Natural killer cell (primary cell): ENCODE data around the gene CERS1. TPM values are rescaled to one million over a fixed set of nuclear protein-coding genes. Genes with fewer than 3 reads are reported as not detected.
"Not testable (repeated sequence)": the region's sequence is repeated elsewhere in the genome, so short reads cannot be mapped to it uniquely, and the experiment has no call there.

Source experiments
- ATAC-seq, 3 donors: fragments of 150-1000 bp in 2 of 3; fragments of 200-7000 bp in 1 of 3; cut with Tn5 transposase; 1 replicate in 1 of 3; 2 replicates in 2 of 3; pipeline ENCODE4 v1.10.0; 2021; ENCODE audit warnings: mild to moderate bottlenecking in 2 of 3, moderate library complexity in 2 of 3
- DNase-seq, 2 donors: peaks; one replicate each; pipeline versions ENCODE4 v3.0.0 to v3.0.0-alpha.2; 2013 to 2021; ENCODE audit warnings: mixed read lengths in 1 of 2
- H3K27ac ChIP-seq: one replicate; pipeline ENCODE4 v1.5.1; 2013; ENCODE audit warnings: mild to moderate bottlenecking, low read length
- H3K27me3 ChIP-seq: one replicate; pipeline ENCODE4 v1.6.1; 2013; ENCODE audit warnings: low read length; ENCODE audit not compliant: control insufficient read depth, insufficient read depth
- H3K36me3 ChIP-seq: one replicate; pipeline ENCODE4 v1.6.1; 2013; ENCODE audit warnings: low read length; ENCODE audit not compliant: control insufficient read depth, insufficient read depth
- H3K4me1 ChIP-seq: one replicate; pipeline ENCODE4 v1.6.1; 2013; ENCODE audit warnings: low read length; ENCODE audit not compliant: control insufficient read depth, insufficient read depth
- H3K4me3 ChIP-seq: one replicate; pipeline ENCODE4 v1.5.1; 2013; ENCODE audit warnings: low read length
- H3K9me3 ChIP-seq: one replicate; pipeline ENCODE4 v1.6.1; 2013; ENCODE audit warnings: low read length; ENCODE audit not compliant: control insufficient read depth, insufficient read depth
- H3K27ac Mint-ChIP-seq, 2 donors: one replicate each; pipeline ENCODE4 v1.8.0; 2022; ENCODE audit warnings: mild to moderate bottlenecking in 2 of 2, mixed read lengths in 2 of 2, moderate library complexity in 1 of 2
- H3K27me3 Mint-ChIP-seq, 2 donors: one replicate each; pipeline ENCODE4 v1.8.0; 2022; ENCODE audit warnings: low read depth in 2 of 2, mixed read lengths in 2 of 2
- H3K36me3 Mint-ChIP-seq: one replicate; pipeline ENCODE4 v1.8.0; 2022; ENCODE audit warnings: mixed read lengths
- H3K4me1 Mint-ChIP-seq, 2 donors: one replicate each; pipeline ENCODE4 v1.8.0; 2022; ENCODE audit warnings: mixed read lengths in 2 of 2
- H3K4me3 Mint-ChIP-seq: one replicate; pipeline ENCODE4 v1.8.0; 2022; ENCODE audit warnings: mild to moderate bottlenecking, moderate library complexity, mixed read lengths
- H3K9me3 Mint-ChIP-seq, 2 donors: one replicate each; pipeline ENCODE4 v1.8.0; 2022; ENCODE audit warnings: mixed read lengths in 2 of 2
- WGBS: methylation state at CpG from one replicate; pipeline ENCODE4 v1.1.7; 2013; ENCODE audit warnings: missing lambda C conversion rate; ENCODE audit not compliant: insufficient coverage; 5-methylcytosine and 5-hydroxymethylcytosine counted together
- intact Hi-C: fragments of 100-400 bp; cut with micrococcal nuclease; formaldehyde crosslinking; loops from one replicate; pipeline ENCODE4 v1.14.2; 2022
- total RNA-seq, 4 donors: library from RNA; stranded (reverse); fragments of 120-200 nt in 1 of 4; gene quantifications; one replicate each; pipeline versions ENCODE4 v1.2.3 to v1.2.4, GENCODE V29; 2013 to 2022
- TF ChIP-seq, protein P1 (sequence below): fragments of 200-600 bp; IDR thresholded peaks from one replicate; pipeline ENCODE4 v1.8.0; 2022; ENCODE audit warnings: antibody characterized with exemption

Gene CERS1
- total RNA-seq, 3 donors from 2014 or later (not counting 1 experiment from before 2014, with no cell fraction given), result not detected

DNA sequence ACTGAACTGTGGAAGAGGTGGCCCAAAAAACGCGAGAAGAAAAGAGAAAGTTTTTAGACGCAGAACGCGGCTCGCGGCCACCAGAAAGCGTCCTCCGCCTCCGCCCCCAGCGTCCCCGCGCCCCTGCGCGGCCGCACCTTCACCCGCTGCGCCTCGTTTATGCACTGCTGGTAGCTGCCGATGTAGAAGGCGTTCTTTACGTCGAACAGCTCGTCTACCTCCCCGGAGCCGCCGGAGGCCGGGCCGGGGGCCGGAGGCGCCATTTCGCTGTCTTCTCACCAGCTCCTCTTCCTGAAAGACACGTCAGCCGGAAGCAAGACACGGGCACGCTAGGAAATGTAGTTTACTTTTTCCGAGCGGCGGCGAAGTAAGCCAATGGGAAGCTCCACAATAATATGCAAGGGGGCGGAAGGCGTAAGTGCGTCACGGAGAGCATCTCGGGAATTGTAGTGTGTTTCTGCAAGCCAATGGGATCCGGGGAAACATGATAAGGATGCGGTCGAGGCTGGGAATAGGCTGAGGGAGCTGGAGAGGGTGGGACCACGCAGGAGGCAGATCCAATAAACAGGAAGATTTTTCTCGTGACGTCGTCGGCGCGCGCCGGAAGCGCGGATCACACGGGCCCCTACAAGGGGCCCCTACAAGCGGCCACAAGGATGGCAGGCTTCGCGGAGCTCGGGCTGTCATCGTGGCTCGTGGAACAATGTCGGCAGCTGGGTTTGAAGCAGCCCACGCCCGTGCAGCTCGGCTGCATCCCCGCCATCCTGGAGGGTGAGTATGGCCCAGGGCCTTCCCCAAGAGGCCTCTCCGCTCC, 23.3 kb upstream of the CERS1 start, which contains the start of the genes COPE and DDX49:
TSS of gene COPE (minus strand) at position 302 of the 814 bp plus-strand sequence. CDS start at position 263, 39 bp downstream.
TSS of gene DDX49 (plus strand) at position 630 of the 814 bp plus-strand sequence. CDS start at position 657, 27 bp downstream.
- Mint-ChIP-seq H3K27ac (peak within 1 kb of the TSS; percentile 90 to 95), H3K4me1 (peaks cover 31 to 39% of the 10 kb centered on the region in 2 donors)

DNA sequence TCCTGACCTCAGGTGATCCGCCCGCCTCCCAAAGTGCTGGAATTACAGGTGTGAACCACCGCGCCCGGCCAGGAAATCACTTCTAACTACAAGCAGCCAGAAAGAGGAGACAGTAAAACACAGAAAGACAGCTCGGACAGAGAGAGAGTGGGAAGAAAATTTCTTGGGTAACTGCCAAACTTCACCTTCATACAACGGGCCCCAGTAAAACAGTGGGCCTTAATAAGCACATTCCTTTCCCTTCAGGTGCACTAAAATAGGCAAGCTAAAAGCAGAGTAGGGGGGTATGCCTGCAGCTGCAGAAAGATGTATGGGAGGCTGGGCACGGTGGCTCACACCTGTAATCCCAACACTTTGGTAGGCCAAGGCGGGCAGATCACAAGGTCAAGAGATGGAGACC, 21.6 kb upstream of the CERS1 start:
- Histone ChIP-seq H3K36me3 (peaks cover 25% of the 10 kb centered on the region), H3K4me1 (peaks cover 36% of the 10 kb centered on the region)
- intact Hi-C loops, H3K4me3 ChIP-seq, H3K27ac ChIP-seq, H3K9me3 ChIP-seq, H3K9me3 Mint-ChIP-seq, H3K36me3 Mint-ChIP-seq, DNase-seq, H3K27me3 Mint-ChIP-seq, ATAC-seq, H3K27me3 ChIP-seq: not testable (repeated sequence)
- Mint-ChIP-seq H3K4me1 (peaks cover 31 to 46% of the 10 kb centered on the region in 2 donors), H3K27ac (peak overlapping the region; percentile 37 to 95), H3K4me3 (peak overlapping the region; percentile 59)
- over 99% methylated on average over 7 of the region's 9 CpGs for WGBS

More for the DNA sequence above, 23.3 kb upstream of the CERS1 start, which contains the start of the genes COPE and DDX49:
- no peaks in the 10 kb centered on the region for H3K9me3 Mint-ChIP-seq
- Histone ChIP-seq H3K27me3 (no peaks in the 10 kb centered on the region), H3K36me3 (peaks cover 32% of the 10 kb centered on the region), H3K27ac (peak within 1 kb of the TSS; percentile 85), H3K9me3 (no peaks in the 10 kb centered on the region), H3K4me1 (peaks cover 31% of the 10 kb centered on the region), H3K4me3 (peak within 1 kb of the TSS; percentile 72)
- under 1% methylated on average over 72 of the region's 72 CpGs for WGBS
- H3K27me3 Mint-ChIP-seq, result no peaks in the 10 kb centered on the region
- peak; percentile 90 to 98 (median 92) for ATAC-seq
- intact Hi-C loops, result loop anchor here (1.0 to 2.0 kb wide), 3 partner anchors 114 to 330 kb away; partner anchors contain the start of genes ARMC6, REX1BD, SLC25A42 and SUGP2
- TF ChIP-seq, protein P1, sequence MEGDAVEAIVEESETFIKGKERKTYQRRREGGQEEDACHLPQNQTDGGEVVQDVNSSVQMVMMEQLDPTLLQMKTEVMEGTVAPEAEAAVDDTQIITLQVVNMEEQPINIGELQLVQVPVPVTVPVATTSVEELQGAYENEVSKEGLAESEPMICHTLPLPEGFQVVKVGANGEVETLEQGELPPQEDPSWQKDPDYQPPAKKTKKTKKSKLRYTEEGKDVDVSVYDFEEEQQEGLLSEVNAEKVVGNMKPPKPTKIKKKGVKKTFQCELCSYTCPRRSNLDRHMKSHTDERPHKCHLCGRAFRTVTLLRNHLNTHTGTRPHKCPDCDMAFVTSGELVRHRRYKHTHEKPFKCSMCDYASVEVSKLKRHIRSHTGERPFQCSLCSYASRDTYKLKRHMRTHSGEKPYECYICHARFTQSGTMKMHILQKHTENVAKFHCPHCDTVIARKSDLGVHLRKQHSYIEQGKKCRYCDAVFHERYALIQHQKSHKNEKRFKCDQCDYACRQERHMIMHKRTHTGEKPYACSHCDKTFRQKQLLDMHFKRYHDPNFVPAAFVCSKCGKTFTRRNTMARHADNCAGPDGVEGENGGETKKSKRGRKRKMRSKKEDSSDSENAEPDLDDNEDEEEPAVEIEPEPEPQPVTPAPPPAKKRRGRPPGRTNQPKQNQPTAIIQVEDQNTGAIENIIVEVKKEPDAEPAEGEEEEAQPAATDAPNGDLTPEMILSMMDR, result no peak
- DNase-seq, result peak; percentile 98 to 100
- no peaks in the 10 kb centered on the region for H3K36me3 Mint-ChIP-seq
- H3K4me3 Mint-ChIP-seq, result peak within 1 kb of the TSS; percentile 97

DNA sequence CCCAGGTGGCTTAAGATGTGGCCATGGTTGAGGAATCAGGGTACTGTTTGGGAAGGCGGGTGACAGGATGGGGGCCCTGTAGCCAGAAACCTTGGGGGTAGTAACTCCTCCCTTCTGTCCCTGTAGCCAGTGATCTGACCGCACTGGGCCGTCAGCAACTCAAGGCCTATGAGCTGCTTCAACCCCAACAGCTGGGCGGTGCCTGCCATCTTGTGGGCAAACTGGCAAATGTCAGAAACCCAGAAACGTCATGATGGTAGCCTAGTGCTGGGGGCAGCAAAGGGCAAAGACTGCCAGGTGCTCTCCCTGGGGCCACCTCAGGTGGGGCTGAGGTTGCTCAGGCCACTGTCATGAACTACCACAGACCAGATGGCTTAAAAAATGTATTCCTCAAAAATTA, 19.7 kb upstream of the CERS1 start:
- Histone ChIP-seq H3K4me1 (peaks cover 35% of the 10 kb centered on the region), H3K9me3 (no peaks in the 10 kb centered on the region), H3K36me3 (peaks cover 23% of the 10 kb centered on the region), H3K4me3 (no peak overlapping the region), H3K27me3 (no peaks in the 10 kb centered on the region), H3K27ac (no peak overlapping the region)
- Mint-ChIP-seq H3K27ac (peak overlapping the region; percentile 11 to 58), H3K4me1 (peaks cover 31 to 47% of the 10 kb centered on the region in 2 donors), H3K9me3 (no peaks in the 10 kb centered on the region), H3K27me3 (no peaks in the 10 kb centered on the region), H3K36me3 (no peaks in the 10 kb centered on the region), H3K4me3 (peak overlapping the region; percentile 25)
- 63% methylated on average over 5 of the region's 5 CpGs for WGBS
- TF ChIP-seq, protein P1, result no peak
- DNase-seq (peak in 1 of 2 donors; percentile 53), ATAC-seq (no peak)
- intact Hi-C loops, result no loop called here

DNA sequence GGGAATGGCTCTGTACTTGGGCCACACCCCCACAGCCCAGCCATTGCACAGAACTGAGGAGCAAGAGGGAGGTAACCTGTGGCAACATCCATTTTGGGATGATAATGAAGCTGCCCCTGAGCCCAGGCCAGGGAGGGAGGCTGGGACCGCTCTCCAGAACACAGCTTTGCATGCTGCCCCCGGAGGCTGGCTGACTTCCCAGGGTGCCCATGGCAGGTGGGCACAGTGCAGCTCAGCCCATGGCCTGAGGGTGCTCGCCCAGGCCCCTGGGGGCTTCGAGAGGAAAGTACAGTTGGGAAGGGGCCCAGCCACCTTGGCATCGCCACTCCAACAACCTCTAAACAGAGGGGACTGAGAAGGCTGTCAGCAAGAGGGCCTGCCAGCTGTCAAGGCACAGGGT, 17.5 kb upstream of the CERS1 start:
- Mint-ChIP-seq H3K4me3 (no peak overlapping the region), H3K9me3 (no peaks in the 10 kb centered on the region), H3K4me1 (peaks cover 17 to 35% of the 10 kb centered on the region in 2 donors), H3K36me3 (no peaks in the 10 kb centered on the region), H3K27ac (peak overlapping the region in 1 of 2 donors; percentile 14), H3K27me3 (no peaks in the 10 kb centered on the region)
- Histone ChIP-seq H3K4me1 (peaks cover 22% of the 10 kb centered on the region), H3K27me3 (no peaks in the 10 kb centered on the region), H3K9me3 (no peaks in the 10 kb centered on the region), H3K27ac (no peak overlapping the region), H3K36me3 (peaks cover 35% of the 10 kb centered on the region), H3K4me3 (no peak overlapping the region)
- DNase-seq (no peak), ATAC-seq (no peak)
- TF ChIP-seq, protein P1, result no peak
- 94% methylated on average over 5 of the region's 5 CpGs for WGBS
- intact Hi-C loops, result no loop called here
